GM19193 (cell line): ENCODE results near the gene NOP58.

Experiments used
- POLR2A ChIP-seq: IDR thresholded peaks from 4 replicates; pipeline ENCODE4 v1.6.1; 2011; ENCODE audit not compliant: insufficient read depth, insufficient read length; ENCODE audit errors: extremely low read depth

Gene NOP58

GRCh38 chr2:202265467-202266277 lies at the start of gene NOP58:
NOP58 (plus strand) TSS chr2:202265763; CDS start chr2:202265942, 179 bp downstream.
- peak; percentile 97 for TF ChIP-seq POLR2A

GRCh38 chr2:202221873-202222272 lies 43.7 kb upstream of the NOP58 start:
- TF ChIP-seq POLR2A: no peak

- TF ChIP-seq POLR2A: no peak
Observed at GRCh38 chr2:202237787-202238233, 27.8 kb upstream of the NOP58 start.

- TF ChIP-seq POLR2A: peak; percentile 79
Observed at GRCh38 chr2:202238234-202239197, 27.0 kb upstream of the NOP58 start, which contains the start of gene SUMO1. SUMO1 (minus strand) TSS chr2:202238597; CDS start chr2:202238451, 146 bp downstream.

GRCh38 chr2:202249521-202250253 lies 15.9 kb upstream of the NOP58 start:
- no peak for TF ChIP-seq POLR2A

GRCh38 chr2:202251494-202251893 lies 14.1 kb upstream of the NOP58 start:
- TF ChIP-seq POLR2A: no peak

GRCh38 chr2:202261531-202261930 lies 4.0 kb upstream of the NOP58 start:
- no peak for TF ChIP-seq POLR2A

GRCh38 chr2:202267495-202267894 lies 1.9 kb downstream of the NOP58 start:
- no peak for TF ChIP-seq POLR2A

- no peak for TF ChIP-seq POLR2A
Observed at GRCh38 chr2:202269585-202269984, 4.0 kb downstream of the NOP58 start.

GRCh38 chr2:202270487-202270886 lies 4.9 kb downstream of the NOP58 start:
- no peak for TF ChIP-seq POLR2A

GRCh38 chr2:202278036-202278760 lies 12.6 kb downstream of the NOP58 start:
- no peak for TF ChIP-seq POLR2A

GRCh38 chr2:202278944-202279343 lies 13.4 kb downstream of the NOP58 start:
- TF ChIP-seq POLR2A: no peak

- TF ChIP-seq POLR2A: no peak
Observed at GRCh38 chr2:202286595-202286994, 21.0 kb downstream of the NOP58 start.
